Tibial artery (tissue), 4 donors: Measurements from ENCODE around the gene FRAS1.

ENCODE experiments used
- DNase-seq, 2 donors: peaks; one replicate each; pipeline ENCODE4 v3.0.0-alpha.2; 2019
- H3K27ac ChIP-seq, 2 donors: fragments of 200-600 bp; sonication (generic) in 1 of 2; 1 replicate in 1 of 2; 2 replicates in 1 of 2; pipeline ENCODE4 v1.5.1; 2018 to 2019; ENCODE audit warnings: mild to moderate bottlenecking in 1 of 2
- H3K27me3 ChIP-seq, 2 donors: fragments of 200-600 bp; sonication (generic) in 1 of 2; one replicate each; pipeline versions ENCODE4 v1.5.1 to v1.6.0; 2016 to 2019
- H3K36me3 ChIP-seq, 3 donors: fragments of 200-600 bp; sonication (generic) in 2 of 3; one replicate each; pipeline ENCODE4 v1.5.1; 2016 to 2019; ENCODE audit warnings: mild to moderate bottlenecking in 2 of 3
- H3K4me1 ChIP-seq, 4 donors: fragments of 200-600 bp; sonication (generic) in 2 of 4; 1 replicate in 3 of 4; 2 replicates in 1 of 4; pipeline ENCODE4 v1.5.1; 2016 to 2019
- H3K4me3 ChIP-seq, 2 donors: fragments of 200-600 bp; sonication (generic) in 1 of 2; 1 replicate in 1 of 2; 2 replicates in 1 of 2; pipeline ENCODE4 v1.5.1; 2018 to 2019; ENCODE audit warnings: mild to moderate bottlenecking in 2 of 2
- H3K9me3 ChIP-seq, 3 donors: fragments of 200-600 bp; sonication (generic) in 1 of 3; one replicate each; pipeline ENCODE4 v1.5.1; 2016 to 2019
- intact Hi-C: fragments of 100-400 bp; cut with DNase I; formaldehyde crosslinking; loops from one replicate; pipeline ENCODE4 v1.15.0; 2023; ENCODE audit warnings: low total_unique reads
- TF ChIP-seq, protein P1 (sequence below), 2 experiments: fragments of 200-600 bp in 1 of 2; fragments of 450-650 bp in 1 of 2; IDR thresholded peaks; one replicate each; pipeline ENCODE4 v1.5.1; 2017 to 2019; ENCODE audit warnings: antibody characterized with exemption in 2 of 2, mild to moderate bottlenecking in 1 of 2, moderate library complexity in 1 of 2

FRAS1 gene

DNA sequence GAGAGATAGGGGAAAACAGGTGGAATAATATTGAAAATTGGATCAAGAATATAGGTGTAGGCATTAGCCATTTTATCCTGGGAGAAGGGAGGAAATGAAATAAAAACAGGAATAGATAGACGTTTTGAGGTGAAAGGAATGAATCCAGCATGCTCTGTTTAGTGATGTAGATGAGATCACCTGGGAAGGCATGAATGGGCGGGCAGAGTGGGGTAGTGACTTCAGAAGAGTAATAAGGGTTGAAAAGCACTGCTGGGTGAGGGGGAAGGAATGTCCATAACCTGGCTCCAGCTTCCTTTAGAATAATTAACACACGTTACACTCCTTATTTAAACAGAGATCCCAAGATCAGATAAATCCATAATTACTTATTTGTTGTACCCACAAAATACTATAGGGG is 303.3 kb downstream of the FRAS1 start:
- Histone ChIP-seq H3K4me1 (no peaks in the 10 kb centered on the region), H3K4me3 (no peak overlapping the region), H3K36me3 (no peaks in the 10 kb centered on the region), H3K27me3 (no peaks in the 10 kb centered on the region), H3K27ac (no peak overlapping the region), H3K9me3 (no peaks in the 10 kb centered on the region)
- TF ChIP-seq, protein P1, sequence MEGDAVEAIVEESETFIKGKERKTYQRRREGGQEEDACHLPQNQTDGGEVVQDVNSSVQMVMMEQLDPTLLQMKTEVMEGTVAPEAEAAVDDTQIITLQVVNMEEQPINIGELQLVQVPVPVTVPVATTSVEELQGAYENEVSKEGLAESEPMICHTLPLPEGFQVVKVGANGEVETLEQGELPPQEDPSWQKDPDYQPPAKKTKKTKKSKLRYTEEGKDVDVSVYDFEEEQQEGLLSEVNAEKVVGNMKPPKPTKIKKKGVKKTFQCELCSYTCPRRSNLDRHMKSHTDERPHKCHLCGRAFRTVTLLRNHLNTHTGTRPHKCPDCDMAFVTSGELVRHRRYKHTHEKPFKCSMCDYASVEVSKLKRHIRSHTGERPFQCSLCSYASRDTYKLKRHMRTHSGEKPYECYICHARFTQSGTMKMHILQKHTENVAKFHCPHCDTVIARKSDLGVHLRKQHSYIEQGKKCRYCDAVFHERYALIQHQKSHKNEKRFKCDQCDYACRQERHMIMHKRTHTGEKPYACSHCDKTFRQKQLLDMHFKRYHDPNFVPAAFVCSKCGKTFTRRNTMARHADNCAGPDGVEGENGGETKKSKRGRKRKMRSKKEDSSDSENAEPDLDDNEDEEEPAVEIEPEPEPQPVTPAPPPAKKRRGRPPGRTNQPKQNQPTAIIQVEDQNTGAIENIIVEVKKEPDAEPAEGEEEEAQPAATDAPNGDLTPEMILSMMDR (IDR thresholded peaks at IDR 0.05): no peak
- intact Hi-C loops: no loop called here
- no peak for DNase-seq

DNA sequence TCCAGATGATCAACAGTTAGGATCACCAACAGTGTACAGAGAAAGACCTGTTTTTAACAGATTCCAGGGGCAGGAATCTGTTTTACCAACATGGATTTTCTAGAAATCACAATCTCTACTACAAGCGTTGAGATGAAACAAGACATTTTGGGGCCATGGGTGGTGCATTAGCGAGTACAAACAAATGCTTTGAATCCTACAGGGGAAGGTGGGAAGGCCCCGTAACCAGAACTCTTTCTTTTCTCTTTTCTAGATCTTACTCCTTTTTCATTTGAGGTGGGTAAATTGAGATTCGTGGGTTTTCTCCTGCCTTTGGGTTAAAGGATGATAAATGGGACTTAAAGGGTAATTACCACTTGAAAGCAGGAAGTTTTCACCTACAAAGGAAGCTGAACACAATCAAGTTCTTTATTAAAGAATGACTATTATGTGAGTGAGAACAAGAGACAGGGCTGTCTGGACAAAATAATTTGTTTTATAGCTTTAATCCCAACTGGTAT is 304.5 kb downstream of the FRAS1 start:
- intact Hi-C loops: no loop called here
- Histone ChIP-seq H3K4me1 (no peaks in the 10 kb centered on the region), H3K27ac (no peak overlapping the region), H3K27me3 (no peaks in the 10 kb centered on the region), H3K4me3 (no peak overlapping the region), H3K9me3 (no peaks in the 10 kb centered on the region), H3K36me3 (no peaks in the 10 kb centered on the region)
- no peak for DNase-seq
- TF ChIP-seq, protein P1 (IDR thresholded peaks at IDR 0.05): no peak

GRCh38 chr4:78362310-78362709 is 305.2 kb downstream of the FRAS1 start:
- H3K9me3 ChIP-seq: no peaks in the 10 kb centered on the region
- H3K4me1 ChIP-seq: no peaks in the 10 kb centered on the region
- no peaks in the 10 kb centered on the region for H3K27me3 ChIP-seq
- intact Hi-C loops: no loop called here
- no peak overlapping the region for H3K27ac ChIP-seq
- no peak overlapping the region for H3K4me3 ChIP-seq
- H3K36me3 ChIP-seq: no peaks in the 10 kb centered on the region
- TF ChIP-seq, protein P1 (IDR thresholded peaks at IDR 0.05): no peak
- DNase-seq: no peak

- no peaks in the 10 kb centered on the region for H3K4me1 ChIP-seq
- H3K4me3 ChIP-seq: no peak overlapping the region
- TF ChIP-seq, protein P1 (IDR thresholded peaks at IDR 0.05): no peak
- H3K36me3 ChIP-seq: no peaks in the 10 kb centered on the region
- no peak overlapping the region for H3K27ac ChIP-seq
- intact Hi-C loops: no loop called here
- H3K9me3 ChIP-seq: no peaks in the 10 kb centered on the region
- H3K27me3 ChIP-seq: no peaks in the 10 kb centered on the region
- DNase-seq: no peak
Measured at GRCh38 chr4:78363031-78363570, 306.0 kb downstream of the FRAS1 start.

DNA sequence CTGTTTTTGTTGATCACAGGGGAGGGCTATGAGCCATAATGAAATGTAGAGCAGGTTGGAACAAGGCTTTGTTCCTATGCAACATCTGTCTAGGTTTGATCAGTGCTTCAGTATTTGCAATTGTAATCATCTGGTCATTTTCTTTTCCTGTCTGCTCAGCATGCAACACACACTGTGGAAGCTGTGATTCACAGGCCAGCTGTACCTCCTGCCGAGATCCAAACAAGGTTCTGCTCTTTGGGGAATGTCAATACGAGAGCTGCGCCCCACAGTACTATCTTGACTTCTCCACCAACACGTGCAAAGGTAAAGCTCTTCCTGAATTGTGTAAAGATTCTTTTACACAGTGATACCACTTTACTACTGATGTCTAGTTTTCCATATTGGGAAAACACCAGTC is 312.6 kb downstream of the FRAS1 start:
- no peaks in the 10 kb centered on the region for H3K36me3 ChIP-seq
- H3K4me3 ChIP-seq: no peak overlapping the region
- H3K4me1 ChIP-seq: no peaks in the 10 kb centered on the region
- TF ChIP-seq, protein P1 (IDR thresholded peaks at IDR 0.05): no peak
- intact Hi-C loops: no loop called here
- H3K27me3 ChIP-seq: no peaks in the 10 kb centered on the region
- H3K27ac ChIP-seq: no peak overlapping the region
- H3K9me3 ChIP-seq: no peaks in the 10 kb centered on the region
- DNase-seq: no peak
